Measurements from ENCODE around the gene REL. TPM values are rescaled to one million over a fixed set of nuclear protein-coding genes. Genes with fewer than 3 reads are reported as not detected.
"Not testable (repeated sequence)": the region's sequence is repeated elsewhere in the genome, so short reads cannot be mapped to it uniquely, and the experiment has no call there.

REL gene
- total and polyA plus RNA-seq, 2 of the 4 experiments (the other 2 are of a cell fraction), result 1.3 to 4.3 TPM

DNA sequence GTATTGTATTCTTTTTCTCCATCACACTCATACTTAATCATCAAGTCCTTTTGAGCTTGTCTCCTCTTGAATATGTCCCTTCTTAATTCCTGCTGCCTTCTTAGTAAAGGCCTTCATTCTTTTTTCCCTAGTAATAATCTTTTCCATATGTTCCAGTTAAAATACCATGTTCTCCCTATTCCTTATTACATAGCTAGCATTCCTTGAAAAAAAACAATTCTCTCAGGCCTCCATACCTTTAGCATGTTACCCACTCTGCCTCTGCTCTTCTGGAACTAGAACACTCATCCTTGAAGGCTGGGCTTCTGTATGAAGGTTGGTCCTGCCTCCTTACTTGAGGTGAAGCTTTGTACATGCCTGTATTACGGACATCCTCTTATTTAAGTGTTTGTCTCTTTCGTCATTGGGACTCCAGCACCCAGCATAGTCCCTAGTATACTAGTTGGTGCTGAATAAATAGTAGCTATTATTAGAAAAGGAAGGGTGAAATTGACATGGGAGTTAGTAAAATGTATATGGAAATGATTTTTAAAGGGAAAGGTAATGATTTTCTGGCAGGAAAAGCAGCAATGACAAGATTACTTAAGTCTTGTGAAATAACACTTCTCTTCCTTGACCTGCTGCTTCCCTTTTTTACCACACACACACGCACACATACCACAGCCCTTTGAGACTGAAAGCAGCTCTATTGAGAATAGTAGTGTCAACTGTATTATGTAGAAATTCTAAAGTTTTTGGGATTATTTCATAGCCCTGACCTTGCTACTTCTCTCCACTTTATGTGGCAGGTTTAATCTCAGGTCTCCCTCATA is 45.6 kb downstream of the REL start:
- peaks cover 6% of the 10 kb centered on the region for H3K4me1 ChIP-seq (ENCODE audit: control insufficient read depth, insufficient read depth, low read length)
- no peak overlapping the region for H4K91ac ChIP-seq (ENCODE audit: insufficient read depth, low read depth, low read length)
- H2AFZ ChIP-seq (replicated peaks; ENCODE audit: low read length, poor library complexity), result no peak overlapping the region
- in situ Hi-C loops (cut with MboI; ENCODE audit: low sequenced_read_pairs), result no loop called here
- peaks cover 2% of the 10 kb centered on the region; the same call in 1 of the 2 replicates for H3K36me3 ChIP-seq (ENCODE audit: control insufficient read depth, insufficient read depth, low read length)
- no peak overlapping the region for H4K8ac ChIP-seq (ENCODE audit: low read depth in 2 of 2, low read length in 2 of 2)
- H2BK120ac ChIP-seq (ENCODE audit: low read depth, low read length), result no peak overlapping the region
- H3K9me3 ChIP-seq (ENCODE audit: control insufficient read depth, insufficient read depth, low read length), result no peaks in the 10 kb centered on the region
- BruUV-seq (replicated peaks), result no TSS peak
- H3K18ac ChIP-seq (ENCODE audit: low read depth, low read length), result no peak overlapping the region
- peak overlapping the region; percentile 54; the same call in 1 of the 2 replicates for H3K14ac ChIP-seq (replicated peaks; ENCODE audit: low read depth, low read length)
- no peak overlapping the region for H3K9ac ChIP-seq (ENCODE audit: low read depth, low read length)
- H3K4me3 ChIP-seq (ENCODE audit: insufficient read depth, low read depth, low read length), result no peak overlapping the region
- H3K27me3 ChIP-seq (ENCODE audit: control insufficient read depth, insufficient read depth, low read length), result no peaks in the 10 kb centered on the region
- DNase-seq (peak; percentile 70), ATAC-seq (ENCODE audit: low read depth) (peak; percentile 46)
- CTCF ChIA-PET, result no interaction called here
- H3K79me1 ChIP-seq (ENCODE audit: low read depth in 1 of 2, low read length in 2 of 2), result no peaks in the 10 kb centered on the region
- peaks cover 2% of the 10 kb centered on the region; the same call in 1 of the 2 replicates for H3K9me1 ChIP-seq (ENCODE audit: insufficient read depth, low read length)
- no peak overlapping the region for H3K56ac ChIP-seq (ENCODE audit: extremely low read depth, insufficient read depth, low read length)
- no peaks in the 10 kb centered on the region for H4K20me1 ChIP-seq (ENCODE audit: insufficient read depth, low read length)
- dilution Hi-C loops (cut with HindIII; ENCODE audit: low sequenced_read_pairs, unreplicated experiment), result no loop called here
- H2AK5ac ChIP-seq (ENCODE audit: low read depth, low read length), result 0 out of 2 replicates have a peak overlapping the region, but pooled peaks have one; percentile 25
- H4K5ac ChIP-seq (ENCODE audit: low read depth, low read length), result no peak overlapping the region
- TF ChIP-seq MAFK (IDR thresholded peaks at IDR 0.05; ENCODE audit: low read depth, low read length) (no peak), CEBPB (IDR thresholded peaks at IDR 0.05; ENCODE audit: low read depth, low read length) (peak; percentile 67)
- TF ChIP-seq, protein P1, sequence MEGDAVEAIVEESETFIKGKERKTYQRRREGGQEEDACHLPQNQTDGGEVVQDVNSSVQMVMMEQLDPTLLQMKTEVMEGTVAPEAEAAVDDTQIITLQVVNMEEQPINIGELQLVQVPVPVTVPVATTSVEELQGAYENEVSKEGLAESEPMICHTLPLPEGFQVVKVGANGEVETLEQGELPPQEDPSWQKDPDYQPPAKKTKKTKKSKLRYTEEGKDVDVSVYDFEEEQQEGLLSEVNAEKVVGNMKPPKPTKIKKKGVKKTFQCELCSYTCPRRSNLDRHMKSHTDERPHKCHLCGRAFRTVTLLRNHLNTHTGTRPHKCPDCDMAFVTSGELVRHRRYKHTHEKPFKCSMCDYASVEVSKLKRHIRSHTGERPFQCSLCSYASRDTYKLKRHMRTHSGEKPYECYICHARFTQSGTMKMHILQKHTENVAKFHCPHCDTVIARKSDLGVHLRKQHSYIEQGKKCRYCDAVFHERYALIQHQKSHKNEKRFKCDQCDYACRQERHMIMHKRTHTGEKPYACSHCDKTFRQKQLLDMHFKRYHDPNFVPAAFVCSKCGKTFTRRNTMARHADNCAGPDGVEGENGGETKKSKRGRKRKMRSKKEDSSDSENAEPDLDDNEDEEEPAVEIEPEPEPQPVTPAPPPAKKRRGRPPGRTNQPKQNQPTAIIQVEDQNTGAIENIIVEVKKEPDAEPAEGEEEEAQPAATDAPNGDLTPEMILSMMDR (conservative IDR thresholded peaks at IDR 0.05; ENCODE audit: low read depth, low read length), result no peak
- no peak overlapping the region for H2BK20ac ChIP-seq (ENCODE audit: low read depth, low read length)
- H3K4me2 ChIP-seq (ENCODE audit: low read depth, low read length), result peak overlapping the region; percentile 4; the same call in 1 of the 2 replicates
- intact Hi-C loops (cut with micrococcal nuclease), result no loop called here
- H3K4ac ChIP-seq (ENCODE audit: low read depth, low read length), result no peak overlapping the region
- no peak overlapping the region for H3K27ac ChIP-seq (ENCODE audit: insufficient read depth, low read length)
- H3K23ac ChIP-seq (ENCODE audit: low read depth, low read length), result no peak overlapping the region
- POLR2A ChIA-PET (ENCODE audit: unreplicated experiment), result interaction anchor here (0.7 kb wide), 1 partner anchor 8 kb away, joined by 3 read pairs; no protein-coding TSS in a partner anchor
- H2BK5ac ChIP-seq (ENCODE audit: low read depth, low read length, poor library complexity, severe bottlenecking), result peak overlapping the region; percentile 43
- no CpG with 5 or more reads among the region's 3 CpGs for WGBS, 2 experiments (ENCODE audit: extremely low coverage in 2 of 2, insufficient read length in 1 of 2)
- no peak overlapping the region for H2AK9ac ChIP-seq (replicated peaks; ENCODE audit: low read depth, low read length, poor library complexity)
- no peak overlapping the region; the same call in 2 of the 3 replicates for H2BK15ac ChIP-seq (ENCODE audit: low read depth, low read length)

DNA sequence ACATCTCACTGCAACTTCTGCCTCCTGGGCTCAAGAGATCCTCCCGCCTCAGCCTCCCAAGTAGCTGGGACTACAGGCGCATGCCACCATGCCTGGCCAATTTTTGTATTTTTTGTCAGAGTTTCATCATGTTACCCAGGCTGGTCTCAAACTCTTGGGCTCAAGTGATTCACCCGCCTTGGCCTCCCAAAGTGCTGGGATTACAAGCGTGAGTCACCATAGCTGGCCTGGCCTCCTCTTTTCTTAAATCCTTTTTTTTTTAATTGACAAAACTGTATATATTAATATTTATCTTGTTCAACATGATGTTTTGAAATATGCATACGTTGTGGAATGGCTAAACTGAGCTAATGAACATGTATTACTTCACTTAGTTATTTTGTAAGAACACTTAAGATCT is 50.7 kb downstream of the REL start:
- H3K36me3 ChIP-seq (ENCODE audit: control insufficient read depth, insufficient read depth, low read length); H2AK5ac ChIP-seq (ENCODE audit: low read depth, low read length); H2BK15ac ChIP-seq (ENCODE audit: low read depth, low read length); dilution Hi-C loops (cut with HindIII; ENCODE audit: low sequenced_read_pairs, unreplicated experiment); H3K9me3 ChIP-seq (ENCODE audit: control insufficient read depth, insufficient read depth, low read length); H2AK9ac ChIP-seq (replicated peaks; ENCODE audit: low read depth, low read length, poor library complexity); H3K56ac ChIP-seq (ENCODE audit: extremely low read depth, insufficient read depth, low read length); H3K79me1 ChIP-seq (ENCODE audit: low read depth in 1 of 2, low read length in 2 of 2); in situ Hi-C loops (cut with MboI; ENCODE audit: low sequenced_read_pairs); H2BK20ac ChIP-seq (ENCODE audit: low read depth, low read length); H4K20me1 ChIP-seq (ENCODE audit: insufficient read depth, low read length); H3K27ac ChIP-seq (ENCODE audit: insufficient read depth, low read length); BruUV-seq (replicated peaks); H2BK120ac ChIP-seq (ENCODE audit: low read depth, low read length); intact Hi-C loops (cut with micrococcal nuclease); H3K9ac ChIP-seq (ENCODE audit: low read depth, low read length); H4K91ac ChIP-seq (ENCODE audit: insufficient read depth, low read depth, low read length); H3K4me1 ChIP-seq (ENCODE audit: control insufficient read depth, insufficient read depth, low read length); H4K5ac ChIP-seq (ENCODE audit: low read depth, low read length); H3K4me2 ChIP-seq (ENCODE audit: low read depth, low read length); H3K4me3 ChIP-seq (ENCODE audit: insufficient read depth, low read depth, low read length); H3K18ac ChIP-seq (ENCODE audit: low read depth, low read length); ATAC-seq (ENCODE audit: low read depth); H2AFZ ChIP-seq (replicated peaks; ENCODE audit: low read length, poor library complexity); CTCF ChIA-PET; H4K8ac ChIP-seq (ENCODE audit: low read depth in 2 of 2, low read length in 2 of 2); H3K4ac ChIP-seq (ENCODE audit: low read depth, low read length); H3K9me1 ChIP-seq (ENCODE audit: insufficient read depth, low read length); H2BK5ac ChIP-seq (ENCODE audit: low read depth, low read length, poor library complexity, severe bottlenecking); POLR2A ChIA-PET (ENCODE audit: unreplicated experiment); H3K14ac ChIP-seq (replicated peaks; ENCODE audit: low read depth, low read length); H3K27me3 ChIP-seq (ENCODE audit: control insufficient read depth, insufficient read depth, low read length); H3K23ac ChIP-seq (ENCODE audit: low read depth, low read length): not testable (repeated sequence)
- no CpG with 5 or more reads among the region's 5 CpGs for WGBS, 2 experiments (ENCODE audit: extremely low coverage in 2 of 2, insufficient read length in 1 of 2)
- DNase-seq, result peak; percentile 19

All from IMR-90 (cell line).